Amniotic epithelial cell (primary cell): ENCODE data around the gene C12orf75.

Source experiments
- DNase-seq: peaks from one replicate; pipeline ENCODE4 v3.0.0-alpha.2; 2010; ENCODE audit warnings: low read depth

The C12orf75 gene

DNA sequence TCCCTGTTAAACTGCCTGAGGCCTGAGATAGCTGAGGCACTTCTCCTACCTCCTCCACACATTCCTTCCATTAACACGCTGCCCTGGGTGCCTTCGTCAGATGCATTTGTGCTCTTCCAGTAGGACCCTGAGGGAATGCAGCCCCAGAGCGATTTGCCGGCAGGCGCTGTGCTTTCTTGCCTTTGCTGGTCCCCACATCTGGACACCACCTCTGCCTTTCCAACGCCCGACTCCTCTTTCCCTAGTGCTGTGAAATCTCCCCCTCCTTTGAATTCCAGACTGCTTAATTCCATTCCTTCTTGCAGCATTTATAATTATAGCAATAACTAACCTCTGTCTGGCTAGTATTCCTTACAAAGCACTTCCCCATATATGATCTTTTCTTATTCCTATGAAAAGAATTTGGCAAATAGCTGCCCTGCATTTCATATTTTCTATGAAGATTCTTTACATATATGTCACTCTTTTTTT, 88.4 kb downstream of the C12orf75 start:
- DNase-seq, result peak; percentile 38

DNA sequence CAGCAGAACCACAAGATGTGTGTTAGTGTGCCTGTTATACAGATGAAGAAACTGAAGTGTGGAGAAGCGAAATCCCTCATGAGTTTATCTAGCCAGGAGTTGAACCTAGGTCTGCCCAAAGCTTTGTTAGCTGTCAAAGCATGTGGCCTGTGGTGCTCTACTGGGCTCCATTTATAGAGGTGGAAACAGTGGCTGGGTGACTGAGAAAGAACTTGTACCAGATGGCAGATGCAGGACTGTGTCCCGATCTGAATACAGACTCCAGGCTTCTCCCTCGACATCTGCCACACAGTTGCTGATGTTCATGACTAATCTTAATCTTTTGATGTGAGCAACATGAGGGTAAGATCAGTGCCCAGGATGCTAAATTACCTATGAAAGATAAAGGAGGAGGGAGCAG, 89.1 kb downstream of the C12orf75 start:
- no peak for DNase-seq

DNA sequence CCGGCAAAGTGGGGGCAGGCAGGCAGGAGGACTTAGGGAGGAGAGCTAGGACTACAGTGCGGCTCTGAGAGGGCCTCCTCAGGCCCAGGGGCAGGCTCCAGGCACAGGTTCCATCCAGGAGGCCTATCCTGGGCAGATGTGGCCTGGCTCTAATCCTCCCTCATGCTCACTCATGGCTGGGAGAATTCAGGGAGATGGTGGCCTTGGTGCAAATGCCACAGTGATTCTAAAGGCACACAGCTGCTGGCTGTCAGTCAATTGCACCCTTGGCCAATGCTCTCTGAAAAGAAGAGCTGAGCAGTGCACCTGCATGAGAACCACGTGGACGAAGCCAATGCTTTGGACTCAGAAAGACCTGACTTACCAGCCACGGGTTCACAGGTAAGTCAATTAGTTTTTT, 89.6 kb downstream of the C12orf75 start:
- no peak for DNase-seq

DNA sequence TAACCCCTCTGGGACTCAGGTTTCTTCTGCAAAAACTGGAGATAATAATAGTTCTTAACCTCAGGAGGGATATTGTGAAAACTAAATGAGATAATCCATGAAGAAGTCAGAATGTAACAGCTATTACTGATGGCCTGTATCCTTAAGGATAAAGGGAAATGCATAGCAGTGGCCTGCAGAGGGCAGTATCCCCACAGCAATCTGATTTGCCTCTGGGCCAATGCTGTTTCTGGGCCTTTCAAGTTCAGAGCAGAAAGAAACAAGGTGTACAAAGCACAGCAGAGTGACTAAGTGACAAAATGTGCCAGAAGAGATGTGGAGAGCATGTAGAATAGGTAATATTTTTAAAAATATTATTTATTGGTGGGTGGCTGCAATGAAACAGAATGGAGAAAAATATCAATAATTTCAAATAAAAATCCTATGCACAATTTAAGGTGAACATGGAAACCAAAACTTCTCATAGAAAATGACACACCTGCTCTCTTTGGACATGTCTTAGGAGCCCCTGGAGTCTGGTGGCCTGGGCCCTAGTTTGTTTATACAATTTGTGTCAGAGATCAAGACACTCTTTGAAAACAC, 90.3 kb downstream of the C12orf75 start:
- DNase-seq, result peak; percentile 70
